Measurements from ENCODE around the gene NCLN.
"Not testable (repeated sequence)": the region's sequence is repeated elsewhere in the genome, so short reads cannot be mapped to it uniquely, and the experiment has no call there.

The NCLN gene

DNA sequence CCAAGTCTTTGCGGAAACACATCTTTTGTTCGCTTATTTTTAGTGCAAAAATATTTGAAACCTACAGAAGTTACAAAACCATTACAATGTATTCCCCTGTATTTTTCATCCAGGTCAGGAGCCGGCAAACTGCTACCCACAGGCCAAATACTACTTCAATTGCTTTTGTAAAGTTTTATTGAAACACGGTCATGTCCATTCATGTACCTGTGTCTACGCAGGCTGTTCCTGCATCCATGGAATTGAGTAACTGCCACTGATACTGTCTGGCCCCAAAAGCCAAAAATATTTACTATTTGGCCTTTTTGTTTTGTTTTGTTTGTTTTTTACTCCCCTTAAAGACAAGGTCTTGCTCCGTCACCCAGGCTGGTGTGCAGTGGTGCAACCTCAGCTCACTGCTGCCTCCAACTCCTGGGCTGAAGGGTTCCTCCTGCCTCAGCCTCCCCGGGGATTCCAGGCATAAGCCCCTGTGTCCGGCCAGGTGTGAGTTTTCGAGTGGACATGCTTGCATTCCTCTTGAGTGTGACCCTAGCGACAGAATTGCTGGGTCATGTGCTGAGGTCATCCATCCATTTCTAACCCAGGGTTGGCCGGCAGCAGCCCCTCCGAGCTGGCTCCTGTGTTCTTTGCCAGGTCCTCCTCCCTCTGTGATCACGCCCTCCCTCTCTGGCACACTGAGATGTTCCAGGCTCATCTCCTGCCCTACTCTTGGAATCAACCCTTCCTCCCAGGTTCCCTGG is 18.0 kb upstream of the NCLN start:
- no peak overlapping the region for H3K4me3 ChIP-seq (replicated peaks; ENCODE audit: insufficient read depth, low read length)
- no peaks in the 10 kb centered on the region for H3K27me3 ChIP-seq (ENCODE audit: insufficient read depth, poor library complexity, severe bottlenecking)
- no peak overlapping the region for H3K27ac ChIP-seq (replicated peaks)
- no peak for DNase-seq (ENCODE audit: low read depth in 1 of 2, low spot score in 1 of 2)
- TF ChIP-seq GABPA (IDR thresholded peaks at IDR 0.05; ENCODE audit: low read depth): no peak
- TF ChIP-seq REST (IDR thresholded peaks at IDR 0.05; ENCODE audit: insufficient replicate concordance, low read depth): no peak
- TF ChIP-seq POLR2AphosphoS5 (IDR thresholded peaks at IDR 0.05; ENCODE audit: low read depth): no peak

- no peak for TF ChIP-seq GABPA (IDR thresholded peaks at IDR 0.05; ENCODE audit: low read depth)
- TF ChIP-seq POLR2AphosphoS5 (IDR thresholded peaks at IDR 0.05; ENCODE audit: low read depth): no peak
- TF ChIP-seq SPI1 (IDR thresholded peaks at IDR 0.05; ENCODE audit: borderline replicate concordance, low read depth): no peak
- no peak for TF ChIP-seq CTCF (IDR thresholded peaks at IDR 0.05; ENCODE audit: insufficient read depth, low read length)
- no peak for TF ChIP-seq REST (IDR thresholded peaks at IDR 0.05; ENCODE audit: insufficient replicate concordance, low read depth)
- H3K4me3 ChIP-seq (replicated peaks; ENCODE audit: insufficient read depth, low read length): no peak overlapping the region
- no peak for DNase-seq (ENCODE audit: low read depth in 1 of 2, low spot score in 1 of 2)
- no peak overlapping the region for H3K27ac ChIP-seq (replicated peaks)
- H3K27me3 ChIP-seq (ENCODE audit: insufficient read depth, poor library complexity, severe bottlenecking): no peaks in the 10 kb centered on the region
Observed at GRCh38 chr19:3171894-3172672, 13.6 kb upstream of the NCLN start.

DNA sequence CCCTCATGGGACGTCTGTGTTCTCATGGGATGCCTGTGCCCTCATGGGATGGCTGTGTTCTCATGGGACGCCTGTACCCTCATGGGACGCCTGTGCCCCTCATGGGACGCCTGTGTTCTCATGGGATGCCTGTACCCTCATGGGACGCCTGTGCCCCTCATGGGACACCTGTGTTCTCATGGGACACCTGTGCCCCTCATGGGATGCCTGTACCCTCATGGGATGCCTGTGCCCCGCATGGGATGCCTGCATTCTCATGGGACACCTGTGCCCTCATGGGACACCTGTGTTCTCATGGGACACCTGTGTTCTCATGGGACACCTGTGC is 13.1 kb upstream of the NCLN start:
- not testable (repeated sequence) for DNase-seq (ENCODE audit: low read depth in 1 of 2, low spot score in 1 of 2); H3K27ac ChIP-seq (replicated peaks); H3K27me3 ChIP-seq (ENCODE audit: insufficient read depth, poor library complexity, severe bottlenecking); H3K4me3 ChIP-seq (replicated peaks; ENCODE audit: insufficient read depth, low read length)

DNA sequence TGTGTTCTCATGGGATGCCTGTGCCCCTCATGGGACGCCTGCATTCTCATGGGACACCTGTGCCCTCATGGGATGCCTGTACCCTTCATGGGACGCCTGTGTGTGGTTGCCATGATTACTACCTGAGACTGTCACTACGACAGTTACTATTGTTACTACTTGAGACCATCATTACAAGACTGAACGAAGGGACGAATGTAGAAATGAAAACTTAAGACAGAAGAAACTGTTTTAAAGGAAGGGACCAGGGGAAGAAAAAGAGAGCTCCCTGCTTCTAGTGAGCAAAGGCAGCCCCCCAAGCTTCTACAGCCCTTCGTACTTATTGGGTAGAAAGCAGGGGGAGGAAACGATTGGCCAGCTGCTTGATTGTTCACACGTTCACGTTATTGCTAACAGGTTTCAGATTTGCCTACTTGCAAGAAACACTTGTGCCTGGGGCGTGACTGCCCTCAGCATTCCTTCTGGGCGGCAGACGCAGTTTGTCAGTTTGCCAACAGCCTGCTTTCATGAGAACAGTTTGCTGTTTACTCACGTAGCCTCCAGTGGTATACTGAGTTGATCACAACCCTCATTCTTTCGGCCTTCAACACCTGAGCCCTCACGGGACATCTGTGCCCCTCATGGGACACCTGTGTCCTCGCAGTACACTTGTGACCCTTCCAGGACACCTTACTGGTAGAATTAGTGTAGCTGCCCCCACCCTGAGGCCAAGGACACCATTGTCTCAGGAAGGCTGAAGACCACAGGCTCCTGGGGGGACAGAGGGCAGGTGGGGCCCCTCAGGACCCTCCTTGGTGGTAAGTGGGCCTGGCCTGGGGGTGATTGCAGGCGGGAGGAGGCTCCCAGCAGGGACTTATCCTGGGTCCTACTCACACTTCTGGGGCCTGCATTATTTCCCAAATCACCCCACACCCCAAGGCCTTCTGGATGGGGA is 9.7 kb upstream of the NCLN start:
- H3K27me3 ChIP-seq (ENCODE audit: insufficient read depth, poor library complexity, severe bottlenecking): no peaks in the 10 kb centered on the region
- H3K27ac ChIP-seq (replicated peaks): no peak overlapping the region; the same call in 1 of the 2 replicates
- DNase-seq (ENCODE audit: low read depth in 1 of 2, low spot score in 1 of 2): no peak

More for the DNA sequence above, 9.7 kb upstream of the NCLN start:
- TF ChIP-seq REST (IDR thresholded peaks at IDR 0.05; ENCODE audit: insufficient replicate concordance, low read depth): no peak
- TF ChIP-seq SPI1 (IDR thresholded peaks at IDR 0.05; ENCODE audit: borderline replicate concordance, low read depth): no peak
- TF ChIP-seq CTCF (IDR thresholded peaks at IDR 0.05; ENCODE audit: insufficient read depth, low read length): no peak
- no peak for TF ChIP-seq POLR2AphosphoS5 (IDR thresholded peaks at IDR 0.05; ENCODE audit: low read depth)
- TF ChIP-seq GABPA (IDR thresholded peaks at IDR 0.05; ENCODE audit: low read depth): no peak
- no peak overlapping the region for H3K4me3 ChIP-seq (replicated peaks; ENCODE audit: insufficient read depth, low read length)

Data from HL-60 (cell line).